IMR-90 (cell line): ENCODE measurements around the gene OR8S1. TPM values are rescaled to one million over a fixed set of nuclear protein-coding genes. Genes with fewer than 3 reads are reported as not detected.
"Not testable (repeated sequence)": the region's sequence is repeated elsewhere in the genome, so short reads cannot be mapped to it uniquely, and the experiment has no call there.

Experiments used
- ATAC-seq: fragments of 200-7000 bp; cut with Tn5 transposase; 2 replicates; pipeline ENCODE4 v1.9.1; 2020; ENCODE audit warnings: low read depth, mild to moderate bottlenecking, moderate library complexity
- BruUV-seq: library from RNA; stranded (reverse); fragments of 400-500 nt; replicated peaks from 2 replicates; lab custom pipeline; 2021; lab: Mats Ljungman, UMichigan
- CTCF ChIA-PET: fragments of 300-600 bp; formaldehyde crosslinking; extraction: SDS; loops from one replicate; lab custom pipeline; 2021; ENCODE audit warnings: antibody characterized with exemption; lab: Yijun Ruan, JAX
- POLR2A ChIA-PET: fragments of 300-600 bp; sonication (Branson Sonifier 250); formaldehyde crosslinking; loops from one replicate; lab custom pipeline; 2022; ENCODE audit warnings: antibody characterized with exemption; ENCODE audit not compliant: unreplicated experiment; lab: Charles Lee
- DNase-seq: peaks from one replicate; pipeline ENCODE4 v3.0.0; 2013
- H2AFZ ChIP-seq: replicated peaks from 2 replicates; pipeline ENCODE3; 2013; ENCODE audit warnings: low read length, mild to moderate bottlenecking; ENCODE audit not compliant: poor library complexity
- H2AK5ac ChIP-seq: 2 replicates; pipeline ENCODE4 v1.6.1; 2013; ENCODE audit warnings: low read depth, low read length, inconsistent platforms
- H2AK9ac ChIP-seq: replicated peaks from 2 replicates; pipeline ENCODE3; 2013; ENCODE audit warnings: mild to moderate bottlenecking, low read depth, low read length, moderate library complexity; ENCODE audit not compliant: poor library complexity
- H2BK120ac ChIP-seq: 2 replicates; pipeline ENCODE4 v1.6.1; 2013; ENCODE audit warnings: low read depth, low read length, inconsistent platforms
- H2BK15ac ChIP-seq: 3 replicates; pipeline ENCODE4 v1.6.1; 2013; ENCODE audit warnings: low read depth, low read length, inconsistent platforms
- H2BK20ac ChIP-seq: 2 replicates; pipeline ENCODE4 v1.6.1; 2013; ENCODE audit warnings: low read depth, mild to moderate bottlenecking, inconsistent platforms, low read length, moderate library complexity
- H2BK5ac ChIP-seq: 2 replicates; pipeline ENCODE4 v1.6.1; 2013; ENCODE audit warnings: mild to moderate bottlenecking, low read depth, low read length, inconsistent platforms; ENCODE audit not compliant: poor library complexity, severe bottlenecking
- H3K14ac ChIP-seq: replicated peaks from 2 replicates; pipeline ENCODE4 v1.6.1; 2013; ENCODE audit warnings: low read depth, low read length, inconsistent platforms
- H3K18ac ChIP-seq: 2 replicates; pipeline ENCODE4 v1.6.1; 2013; ENCODE audit warnings: low read depth, low read length, control low read depth
- H3K23ac ChIP-seq: 2 replicates; pipeline ENCODE4 v1.6.1; 2013; ENCODE audit warnings: low read depth, low read length, inconsistent platforms
- H3K27ac ChIP-seq: 2 replicates; pipeline ENCODE4 v1.5.1; 2013; ENCODE audit warnings: mild to moderate bottlenecking, control low read depth, low read length; ENCODE audit not compliant: insufficient read depth
- H3K27me3 ChIP-seq: 2 replicates; pipeline ENCODE4 v1.6.1; 2013; ENCODE audit warnings: low read length; ENCODE audit not compliant: control insufficient read depth, insufficient read depth
- H3K36me3 ChIP-seq: 2 replicates; pipeline ENCODE4 v1.6.1; 2013; ENCODE audit warnings: low read length, mixed read lengths; ENCODE audit not compliant: control insufficient read depth, insufficient read depth
- H3K4ac ChIP-seq: 2 replicates; pipeline ENCODE4 v1.6.1; 2013; ENCODE audit warnings: low read depth, low read length, inconsistent platforms
- H3K4me1 ChIP-seq: 2 replicates; pipeline ENCODE4 v1.6.1; 2013; ENCODE audit warnings: low read length, mixed read lengths; ENCODE audit not compliant: control insufficient read depth, insufficient read depth
- H3K4me2 ChIP-seq: 2 replicates; pipeline ENCODE4 v1.6.1; 2013; ENCODE audit warnings: low read depth, mild to moderate bottlenecking, control low read depth, low read length, moderate library complexity
- H3K4me3 ChIP-seq: 2 replicates; pipeline ENCODE4 v1.5.1; 2013; ENCODE audit warnings: low read depth, mild to moderate bottlenecking, control low read depth, low read length, moderate library complexity; ENCODE audit not compliant: insufficient read depth
- H3K56ac ChIP-seq: 2 replicates; pipeline ENCODE4 v1.6.1; 2013; ENCODE audit warnings: low read length, inconsistent platforms; ENCODE audit not compliant: insufficient read depth; ENCODE audit errors: extremely low read depth
- H3K79me1 ChIP-seq, 2 experiments: 2 replicates each; pipeline ENCODE4 v1.6.1; 2013; ENCODE audit warnings: low read length in 2 of 2, inconsistent platforms in 1 of 2, low read depth in 1 of 2
- H3K9ac ChIP-seq: 2 replicates; pipeline ENCODE4 v1.6.1; 2013; ENCODE audit warnings: low read depth, low read length, control low read depth
- H3K9me1 ChIP-seq: 2 replicates; pipeline ENCODE4 v1.6.1; 2013; ENCODE audit warnings: low read length, inconsistent platforms; ENCODE audit not compliant: insufficient read depth
- H3K9me3 ChIP-seq: 2 replicates; pipeline ENCODE4 v1.6.1; 2013; ENCODE audit warnings: low read length; ENCODE audit not compliant: control insufficient read depth, insufficient read depth
- H4K20me1 ChIP-seq: 2 replicates; pipeline ENCODE4 v1.6.1; 2013; ENCODE audit warnings: low read length, inconsistent platforms; ENCODE audit not compliant: insufficient read depth
- H4K5ac ChIP-seq: 2 replicates; pipeline ENCODE4 v1.6.1; 2013; ENCODE audit warnings: mild to moderate bottlenecking, low read depth, low read length, control low read depth
- H4K8ac ChIP-seq, 2 experiments: 2 replicates each; pipeline ENCODE4 v1.6.1; 2013; ENCODE audit warnings: low read depth in 2 of 2, low read length in 2 of 2, control low read depth in 1 of 2, inconsistent platforms in 1 of 2
- H4K91ac ChIP-seq: 2 replicates; pipeline ENCODE4 v1.6.1; 2013; ENCODE audit warnings: low read depth, low read length, inconsistent platforms; ENCODE audit not compliant: insufficient read depth
- WGBS, 2 experiments: methylation state at CpG; one replicate each; pipeline versions ENCODE4 v1.1.5 to v1.1.7; 2013; ENCODE audit warnings: missing lambda C conversion rate in 2 of 2; ENCODE audit not compliant: insufficient read length in 1 of 2; ENCODE audit errors: extremely low coverage in 2 of 2; 5-methylcytosine and 5-hydroxymethylcytosine counted together
- dilution Hi-C: fragments of 300-500 bp; cut with HindIII; formaldehyde crosslinking; loops from one replicate; pipeline ENCODE4 v1.14.3; 2018; ENCODE audit warnings: low sequenced_read_pairs; ENCODE audit not compliant: unreplicated experiment
- in situ Hi-C: fragments of 300-500 bp; cut with MboI; formaldehyde crosslinking; loops from 3 replicates; pipeline ENCODE4 v1.14.3; 2019; ENCODE audit warnings: low sequenced_read_pairs, inconsistent platforms, mixed read lengths
- intact Hi-C: fragments of 100-400 bp; cut with micrococcal nuclease; formaldehyde crosslinking; loops from 2 replicates; pipeline ENCODE4 v1.10.0; 2022
- polyA plus RNA-seq, 3 experiments: library from polyadenylated mRNA; depleted of rRNA; stranded (reverse); fragments of >200 nt; gene quantifications; 2 replicates each; pipeline ENCODE4 v1.2.3, GENCODE V29; 2012; ENCODE audit warnings: low replicate concordance in 1 of 3
- total RNA-seq: library from RNA; depleted of rRNA; stranded (reverse); fragments of >200 nt; gene quantifications from 2 replicates; pipeline ENCODE4 v1.2.3, GENCODE V29; 2012

The OR8S1 gene
- total and polyA plus RNA-seq, 2 of the 4 experiments (the other 2 are of a cell fraction), result not detected

- WGBS, 2 experiments, result no CpG with 5 or more reads among the region's 32 CpGs
- not testable (repeated sequence) for DNase-seq
Observed at GRCh38 chr12:48500281-48500680, 25.2 kb upstream of the OR8S1 start.

GRCh38 chr12:48506836-48507235 lies 18.6 kb upstream of the OR8S1 start:
- H3K4ac ChIP-seq, H2AK9ac ChIP-seq, H3K27ac ChIP-seq, H4K91ac ChIP-seq, in situ Hi-C loops, ATAC-seq, H3K18ac ChIP-seq, H3K4me2 ChIP-seq, H3K9me1 ChIP-seq, intact Hi-C loops, H2BK5ac ChIP-seq, H3K4me1 ChIP-seq, H3K14ac ChIP-seq, H4K20me1 ChIP-seq, H2AFZ ChIP-seq, H4K8ac ChIP-seq, H3K23ac ChIP-seq, H3K27me3 ChIP-seq, H2BK20ac ChIP-seq, H3K36me3 ChIP-seq, dilution Hi-C loops, DNase-seq, H2BK15ac ChIP-seq, H3K9ac ChIP-seq, POLR2A ChIA-PET, H2AK5ac ChIP-seq, H4K5ac ChIP-seq, BruUV-seq, H3K4me3 ChIP-seq, H2BK120ac ChIP-seq, H3K9me3 ChIP-seq, CTCF ChIA-PET, H3K56ac ChIP-seq, H3K79me1 ChIP-seq: not testable (repeated sequence)
- WGBS, 2 experiments, result 76% methylated on average over 2 of the region's 2 CpGs; no CpG with 5 or more reads in 1 of the 2 experiments

More at GRCh38 chr12:48500281-48500680, 25.2 kb upstream of the OR8S1 start:
- H3K4ac ChIP-seq, dilution Hi-C loops, in situ Hi-C loops, H3K23ac ChIP-seq, H3K79me1 ChIP-seq, H2AFZ ChIP-seq, H3K4me3 ChIP-seq, H3K9ac ChIP-seq, H2AK9ac ChIP-seq, H3K9me3 ChIP-seq, POLR2A ChIA-PET, H3K14ac ChIP-seq, H3K27ac ChIP-seq, H3K56ac ChIP-seq, H3K4me2 ChIP-seq, H2BK120ac ChIP-seq, ATAC-seq, H2AK5ac ChIP-seq, H4K91ac ChIP-seq, H2BK20ac ChIP-seq, H3K27me3 ChIP-seq, H3K18ac ChIP-seq, H3K9me1 ChIP-seq, H3K36me3 ChIP-seq, BruUV-seq, CTCF ChIA-PET, H4K8ac ChIP-seq, H2BK5ac ChIP-seq, H2BK15ac ChIP-seq, H4K5ac ChIP-seq, intact Hi-C loops, H4K20me1 ChIP-seq, H3K4me1 ChIP-seq: not testable (repeated sequence)
